Inflammatory macrophage treated with lipopolysaccharide for 4 hours (primary cell): ENCODE measurements around the gene POMP.
"Not testable (repeated sequence)": the region's sequence is repeated elsewhere in the genome, so short reads cannot be mapped to it uniquely, and the experiment has no call there.

Experiments
- DNase-seq: peaks from one replicate; pipeline ENCODE4 v3.0.0-alpha.2; 2020

The POMP gene

DNA sequence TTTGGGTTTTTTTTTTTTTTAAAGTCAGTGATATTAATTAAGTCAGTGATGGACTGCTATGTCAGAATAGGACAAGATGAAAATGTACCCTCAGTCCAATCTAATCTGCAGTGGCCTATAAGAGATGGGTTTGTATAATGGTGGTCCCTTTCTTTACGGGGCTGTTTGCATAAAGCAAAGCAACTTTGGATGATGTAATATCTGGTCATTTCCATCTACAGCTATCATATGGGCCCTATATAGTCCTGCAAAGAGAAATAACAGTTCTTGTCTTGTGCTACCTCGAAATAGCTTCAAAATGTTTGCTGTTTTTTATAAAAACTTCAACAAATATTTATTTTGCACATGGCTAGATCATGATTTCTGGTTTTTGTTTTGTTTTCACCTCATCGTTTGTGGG is 20.2 kb upstream of the POMP start:
- no peak for DNase-seq

DNA sequence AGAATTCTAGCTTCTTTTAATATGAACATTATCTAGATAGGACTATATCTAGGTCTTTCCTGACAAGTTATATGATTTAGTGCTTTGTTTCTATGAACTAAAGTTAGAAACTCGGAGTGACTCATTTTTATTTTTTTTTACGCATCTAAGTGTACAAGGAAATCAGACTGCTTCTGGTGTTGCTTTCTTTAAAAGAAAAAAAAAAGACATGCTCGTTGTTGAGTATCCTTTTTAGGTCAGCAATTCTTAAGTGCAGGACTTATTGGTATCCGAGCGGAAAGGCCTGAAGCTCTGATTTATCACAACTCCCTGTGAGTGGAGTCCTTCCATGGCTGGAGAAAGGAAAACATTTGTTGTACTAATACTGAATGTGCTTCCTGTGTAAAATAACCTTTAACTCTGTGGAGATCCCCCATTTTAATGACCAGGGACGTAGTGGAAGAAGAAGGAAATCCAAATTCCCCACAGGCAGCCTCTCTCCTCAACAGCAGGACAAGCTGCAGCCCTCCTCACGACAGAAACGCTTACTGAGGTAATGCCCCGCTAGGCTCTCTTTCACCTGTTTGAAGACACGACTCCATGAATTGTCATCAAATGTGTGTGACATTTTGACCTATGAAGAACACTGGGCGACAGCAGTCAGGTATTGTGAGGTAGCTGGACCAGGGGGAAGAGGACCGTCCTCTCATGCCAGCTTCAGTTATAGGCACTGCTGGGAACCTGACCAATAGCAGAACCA is 17.9 kb upstream of the POMP start:
- no peak for DNase-seq

DNA sequence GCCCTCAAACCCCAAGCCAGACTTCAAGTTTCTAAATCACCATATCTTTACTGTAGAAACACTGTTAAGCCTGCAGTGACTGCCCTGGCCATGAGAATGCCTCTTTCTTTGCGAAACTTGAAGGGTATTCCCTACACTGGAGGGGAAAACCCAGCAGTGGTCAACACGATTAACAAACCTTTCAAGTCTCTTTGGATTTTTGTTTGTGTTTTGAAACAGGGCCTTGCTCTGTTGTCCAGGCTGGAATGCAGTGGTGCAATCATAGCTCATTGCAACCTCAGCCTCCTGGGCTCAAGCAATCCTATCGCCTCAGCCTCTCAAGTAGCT is 17.4 kb upstream of the POMP start:
- DNase-seq, result peak; percentile 92

DNA sequence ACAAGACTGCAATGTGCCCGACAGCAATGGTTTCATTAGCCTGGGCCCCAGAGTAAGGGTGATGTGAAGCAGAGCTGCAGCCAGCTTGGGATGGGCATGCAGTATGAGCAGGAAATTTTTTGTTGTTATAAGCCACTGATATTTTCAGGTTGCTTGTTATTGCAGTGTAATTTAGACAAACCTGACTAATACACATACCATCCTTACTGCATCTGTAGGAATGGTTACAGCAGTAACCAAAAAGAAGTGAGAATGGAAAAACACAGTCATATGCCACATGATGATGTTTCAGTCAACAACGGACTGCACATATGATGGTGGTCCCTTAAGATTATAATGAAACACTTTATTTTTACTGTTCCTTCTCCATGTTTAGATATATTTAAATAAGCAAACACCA is 8.6 kb upstream of the POMP start:
- no peak for DNase-seq

DNA sequence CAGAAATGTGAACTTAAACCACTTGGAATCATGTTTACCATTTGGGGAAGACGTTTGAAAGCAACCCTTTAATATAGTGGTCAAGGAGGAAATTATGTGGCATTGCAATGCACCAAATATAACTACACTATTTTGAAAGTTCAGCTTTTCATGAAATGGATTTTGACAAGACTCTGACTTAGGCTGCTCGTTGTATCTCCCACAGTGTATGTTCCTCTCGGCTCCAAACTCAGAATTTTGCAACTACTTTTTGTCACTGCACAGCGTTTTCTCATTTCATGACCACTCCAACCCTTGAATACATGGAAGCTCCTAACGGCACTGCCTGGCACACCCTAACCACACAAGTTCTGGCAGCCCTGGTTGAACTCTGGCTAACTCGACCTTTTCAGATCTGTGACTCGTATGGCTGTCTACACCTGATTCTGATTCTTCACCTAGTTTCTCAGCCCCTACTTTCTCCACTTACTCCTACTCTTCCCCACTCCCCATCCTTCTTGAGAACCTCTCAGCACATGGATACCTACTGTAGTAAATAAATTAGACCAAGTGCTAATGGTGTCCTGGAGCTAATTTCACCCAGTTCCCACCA is 7.0 kb upstream of the POMP start:
- peak; percentile 35 for DNase-seq

DNA sequence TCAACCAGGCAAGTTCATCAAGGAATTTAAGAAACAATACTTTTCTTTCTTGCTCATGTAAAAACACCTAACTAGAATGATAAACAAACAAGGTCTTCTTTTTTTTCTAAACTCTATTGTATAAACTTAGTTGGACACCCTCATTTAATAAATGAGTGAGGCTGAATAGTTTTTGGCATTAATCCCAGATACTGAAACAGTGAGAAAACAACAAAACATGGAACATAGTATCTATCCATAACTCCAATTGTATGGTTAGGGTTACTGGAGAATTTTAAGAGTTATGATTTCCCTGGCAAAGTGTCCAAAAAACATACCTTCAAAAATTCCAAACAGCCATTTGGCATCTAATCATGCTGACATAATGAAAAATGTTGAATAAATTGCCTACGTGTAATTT is 5.8 kb upstream of the POMP start:
- no peak for DNase-seq

DNA sequence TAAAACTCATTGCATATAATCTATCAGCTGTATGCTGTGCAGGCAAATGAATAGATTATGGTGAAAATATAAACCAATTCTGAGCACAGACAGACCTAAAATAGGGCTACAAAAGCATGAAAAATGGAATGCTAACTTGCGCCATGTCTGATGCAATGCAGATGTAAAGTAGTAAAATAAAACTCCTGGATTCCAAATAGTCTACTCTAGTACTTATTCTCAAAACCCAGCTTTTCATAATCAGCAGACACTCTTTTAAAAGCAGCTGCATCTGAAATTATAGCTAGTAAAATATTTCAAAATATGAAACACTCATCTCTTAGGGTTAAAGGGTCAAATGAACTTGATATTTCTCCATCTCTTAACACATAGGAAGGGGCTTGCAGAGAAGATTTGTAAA is 4.7 kb upstream of the POMP start:
- DNase-seq, result no peak

DNA sequence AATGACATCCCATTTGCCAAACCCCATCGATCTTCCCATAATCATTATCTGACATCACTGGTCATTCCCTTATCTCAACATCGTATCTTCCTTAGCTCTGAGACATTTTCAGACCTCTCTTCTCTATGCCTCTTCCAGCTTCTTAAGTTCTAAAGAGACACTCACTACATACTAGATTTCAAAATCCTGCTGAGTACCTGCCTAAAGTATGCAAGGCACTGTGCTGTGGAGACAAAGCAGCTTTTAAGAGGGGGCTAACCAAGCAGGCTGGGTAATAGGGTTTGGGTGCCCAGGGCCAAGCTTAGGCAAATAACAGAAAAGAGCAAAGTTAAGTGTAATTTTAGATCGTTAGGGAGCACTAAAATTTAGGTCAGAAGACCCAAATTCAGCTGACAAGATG is 3.4 kb upstream of the POMP start:
- DNase-seq, result no peak

DNA sequence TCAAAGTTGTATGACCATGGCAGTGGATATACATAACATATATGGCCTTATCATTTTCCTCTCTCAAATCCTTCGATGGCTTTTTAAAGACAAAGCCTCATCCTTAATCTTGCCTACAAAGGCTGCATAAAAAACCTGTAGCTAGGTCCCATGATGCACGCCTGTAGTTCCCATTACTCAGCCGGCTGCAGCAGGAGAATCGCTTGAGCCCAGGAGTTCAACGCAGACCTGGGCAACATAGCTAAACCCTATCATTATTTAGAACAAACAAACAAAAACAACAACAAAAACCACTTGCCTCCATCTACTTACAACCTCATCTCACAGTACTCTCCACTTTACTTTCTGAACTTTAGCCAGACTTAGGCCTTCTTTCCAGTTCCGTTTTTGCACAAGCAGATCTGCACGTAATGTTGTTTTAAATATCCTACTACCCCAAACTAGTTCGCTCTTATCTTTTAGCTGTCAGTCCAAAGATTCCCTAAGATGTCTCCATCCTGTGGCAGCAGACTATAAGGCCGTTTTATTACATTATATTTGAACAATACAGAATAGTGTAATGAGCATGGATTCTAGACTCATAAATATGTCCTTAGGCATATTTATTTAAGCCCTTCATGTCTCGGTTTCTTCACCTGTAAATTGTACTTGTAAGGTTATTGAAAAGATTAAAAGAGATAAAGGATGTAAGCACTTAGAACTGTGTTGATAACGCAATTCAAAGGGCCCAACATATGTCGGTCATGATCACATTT is 969 bp upstream of the POMP start:
- DNase-seq, result peak; percentile 61

DNA sequence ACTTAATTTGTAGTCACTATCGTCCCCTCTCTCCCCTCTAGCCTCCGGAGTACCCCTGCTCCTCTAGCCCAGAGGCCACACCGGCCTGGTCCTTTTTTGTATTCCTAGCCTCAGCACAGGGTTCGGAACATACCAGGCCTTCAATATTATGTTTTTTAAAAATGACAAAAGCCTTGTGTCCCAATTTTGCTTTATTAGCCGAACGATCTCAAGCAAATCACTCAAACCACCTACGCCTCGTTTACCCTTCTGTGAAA is 463 bp upstream of the POMP start:
- DNase-seq, result no peak

DNA sequence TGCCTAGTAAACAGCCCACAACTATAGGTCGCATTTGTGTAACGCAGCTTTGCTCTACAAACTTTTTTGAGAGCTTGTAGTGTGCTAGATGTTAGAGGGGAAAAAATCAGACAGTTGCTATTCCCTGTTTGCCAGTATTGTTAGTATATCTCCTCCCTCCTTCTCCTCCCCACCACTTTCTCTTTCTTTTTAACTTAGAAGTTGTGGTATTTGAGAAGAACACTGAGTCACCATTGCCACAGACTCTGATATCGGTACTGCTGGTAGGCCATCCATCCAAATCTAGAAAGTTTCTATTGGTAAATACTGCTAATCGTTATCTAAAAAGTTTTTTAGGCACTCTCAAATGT is 666 bp downstream of the POMP start:
- DNase-seq, result peak; percentile 88

DNA sequence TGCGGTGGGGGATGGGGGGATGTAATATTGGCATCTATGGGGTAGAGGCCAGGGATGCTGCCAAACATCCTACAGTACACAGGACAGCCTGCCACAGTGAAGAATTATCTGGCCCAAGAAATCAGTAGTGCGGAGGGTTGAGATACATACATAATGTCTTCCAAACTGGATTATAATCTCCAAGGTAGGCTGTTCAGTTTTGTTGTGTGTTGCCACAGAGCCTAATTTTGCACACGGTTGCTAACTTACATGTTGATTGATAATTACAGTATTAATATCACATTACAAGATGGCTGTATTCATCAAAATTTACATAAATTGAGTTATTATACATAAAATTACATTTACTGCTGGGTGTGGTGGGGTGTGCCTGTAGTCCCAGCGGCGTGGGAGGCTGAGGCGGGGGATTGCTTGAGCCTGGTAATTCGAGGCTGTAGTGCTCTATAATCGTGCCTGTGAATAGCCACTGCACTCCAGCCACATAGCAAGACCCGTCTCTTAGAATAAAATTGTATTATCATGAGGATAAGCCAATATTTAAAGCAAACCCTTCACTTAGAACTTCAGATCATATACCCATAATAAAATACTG is 8.1 kb downstream of the POMP start:
- no peak for DNase-seq

DNA sequence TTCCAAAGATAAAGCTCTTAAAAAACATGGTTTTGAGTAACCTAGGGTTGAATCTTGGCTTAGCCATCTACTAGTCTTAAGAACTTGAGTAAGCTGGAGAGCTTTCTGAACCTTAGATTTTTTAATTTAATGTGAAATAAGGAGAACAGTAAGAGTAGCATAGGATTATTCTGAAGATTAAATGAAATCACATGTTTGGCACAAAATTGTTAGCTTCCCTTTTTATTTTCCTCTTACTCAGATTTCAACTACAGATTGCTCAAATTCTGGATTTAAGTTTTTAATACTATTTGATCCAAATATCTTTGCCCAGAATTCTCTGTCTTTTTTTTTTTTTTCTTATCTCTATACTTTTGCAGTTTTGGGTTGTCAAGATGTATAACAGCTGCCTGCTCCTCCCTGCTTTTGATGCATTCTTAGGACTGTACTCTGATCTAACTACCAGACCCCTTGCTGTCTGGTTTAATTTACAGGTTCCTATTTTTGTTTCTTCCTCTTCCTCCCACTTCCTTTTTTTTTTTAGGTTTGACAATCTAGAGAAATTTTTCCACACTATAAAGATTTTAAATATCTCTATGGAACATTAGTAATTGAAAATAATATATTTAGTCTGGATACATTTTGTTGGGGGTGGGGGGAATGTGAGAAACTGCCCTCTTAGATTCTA is 12.3 kb downstream of the POMP start:
- DNase-seq, result peak; percentile 55

DNA sequence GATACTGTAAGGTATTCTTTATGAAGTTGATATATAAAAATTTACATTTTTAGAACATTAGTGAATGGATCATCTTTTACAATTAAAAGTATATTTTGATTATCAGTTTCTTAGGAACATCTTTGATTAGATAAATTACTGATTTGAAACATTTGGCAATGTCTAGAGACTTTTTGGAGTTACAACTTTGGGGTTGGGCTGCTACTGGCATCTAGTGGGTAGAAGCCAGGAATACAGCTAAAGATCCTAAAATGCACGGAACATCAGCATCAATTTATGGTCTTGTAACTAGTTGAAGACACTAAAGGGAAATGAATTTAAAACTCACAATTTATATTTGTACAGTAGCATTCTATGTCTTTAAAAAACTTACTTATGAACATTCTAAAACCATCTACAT is 19.9 kb downstream of the POMP start:
- no peak for DNase-seq

DNA sequence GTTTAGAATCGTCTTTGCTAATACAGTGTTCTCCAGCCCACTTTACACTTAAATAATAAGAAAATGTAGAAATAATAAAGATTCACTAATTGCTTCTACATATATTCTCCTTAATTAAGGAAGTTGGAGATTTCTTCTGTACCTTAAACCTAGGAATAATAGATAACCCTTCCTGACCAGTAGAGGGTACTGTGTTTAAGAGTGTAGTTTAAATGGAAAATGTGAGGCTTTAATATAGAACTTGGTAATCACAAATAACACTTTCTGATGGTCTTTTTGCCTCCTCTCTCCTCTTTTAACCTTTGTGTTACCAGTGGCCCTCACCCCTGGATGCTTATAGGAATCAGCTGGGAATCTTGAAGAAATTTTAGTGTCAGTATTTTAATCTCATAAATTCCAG is 20.7 kb downstream of the POMP start:
- DNase-seq, result peak; percentile 27

DNA sequence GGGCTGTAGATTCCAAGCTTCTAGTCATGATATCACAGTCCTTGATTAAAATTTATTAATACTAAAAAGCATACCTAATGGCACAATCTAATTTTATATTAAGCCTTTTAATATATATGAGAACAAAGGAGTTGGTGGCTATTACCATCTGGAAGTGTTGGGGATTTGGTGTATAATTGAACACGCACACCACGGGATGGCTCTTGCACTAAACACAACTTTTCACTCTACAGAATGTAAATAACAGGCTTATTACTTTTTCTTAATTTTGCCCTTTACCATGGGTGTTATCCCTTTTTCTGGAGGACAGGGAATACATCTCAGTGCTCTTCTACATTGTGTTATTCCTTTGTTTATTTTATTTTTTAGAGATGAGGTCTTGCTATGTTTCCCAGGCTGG is 21.6 kb downstream of the POMP start:
- DNase-seq, result no peak

DNA sequence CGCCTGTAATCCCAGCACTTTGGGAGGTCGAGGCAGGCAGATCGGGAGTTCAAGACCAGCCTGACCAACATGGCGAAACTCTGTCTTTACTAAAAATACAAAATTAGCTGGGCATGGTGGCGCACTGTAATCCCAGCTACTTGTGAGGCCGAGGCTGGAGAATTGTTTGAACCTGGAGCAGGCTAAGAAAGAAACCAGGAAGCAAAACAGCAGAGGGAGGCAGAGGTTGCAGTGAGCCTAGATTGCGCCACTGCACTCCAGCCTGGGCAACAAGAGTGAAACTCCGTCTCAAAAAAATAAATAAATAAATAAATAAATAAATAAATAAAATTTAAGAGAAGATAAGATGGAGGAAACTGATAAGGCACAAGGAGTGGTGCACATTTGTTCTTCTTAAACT is 24.2 kb downstream of the POMP start:
- DNase-seq, result not testable (repeated sequence)

DNA sequence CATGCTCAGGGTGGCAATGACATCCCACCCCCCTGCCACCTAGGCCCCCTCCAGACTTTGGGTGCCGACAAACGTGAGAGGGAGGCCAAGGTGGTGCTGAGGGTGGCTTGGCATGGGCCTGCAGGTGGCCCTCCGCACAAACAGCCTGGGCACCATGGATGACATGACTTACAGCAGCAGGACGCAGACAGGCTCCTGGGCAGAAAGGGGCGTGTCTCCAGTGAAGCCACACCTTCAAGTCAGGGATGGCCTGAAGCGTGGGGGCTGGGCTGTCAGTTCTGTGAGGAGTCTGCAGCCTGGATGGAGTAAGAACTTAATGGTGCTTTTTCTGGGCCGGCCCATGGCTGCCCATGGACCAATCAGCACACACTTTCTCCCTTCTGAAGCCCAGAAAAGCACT is 25.3 kb downstream of the POMP start:
- DNase-seq, result no peak

DNA sequence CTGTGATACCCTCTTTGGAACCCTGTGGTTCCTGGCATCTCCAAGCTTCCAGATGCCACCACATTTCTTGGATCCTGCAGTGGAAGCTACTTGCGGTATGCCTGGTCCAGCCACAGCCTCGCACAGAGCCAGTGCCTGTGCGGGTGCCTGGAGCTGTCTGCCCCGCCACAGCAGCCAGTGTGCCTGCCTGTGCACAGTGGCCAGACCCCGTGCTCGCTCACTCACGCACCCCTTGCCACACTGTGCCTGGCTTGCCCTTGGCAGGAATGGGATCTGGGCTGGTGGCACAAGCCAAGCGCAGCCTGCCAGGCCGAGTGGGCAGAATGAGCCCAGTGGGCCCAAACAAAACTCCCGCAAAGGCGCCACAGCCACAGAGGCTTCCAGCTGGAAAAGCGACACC is 26.2 kb downstream of the POMP start:
- no peak for DNase-seq

DNA sequence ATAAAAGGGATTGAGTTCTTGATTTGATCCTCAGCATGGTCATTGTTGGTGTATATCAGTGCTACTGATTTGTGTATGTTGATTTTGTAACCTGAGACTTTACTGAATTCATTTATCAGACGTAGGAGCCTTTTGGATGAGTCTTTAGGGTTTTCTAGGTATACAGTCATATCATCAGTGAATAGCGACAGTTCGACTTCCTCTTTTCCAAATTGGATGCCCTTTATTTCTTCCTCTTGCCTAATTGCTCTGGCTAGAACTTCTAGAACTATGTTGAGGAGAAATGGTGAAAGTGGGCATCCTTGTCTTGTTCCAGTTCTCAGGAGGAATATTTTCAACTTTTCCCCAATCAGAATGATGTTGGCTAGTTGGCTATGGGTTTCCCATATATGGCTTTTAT is 27.0 kb downstream of the POMP start:
- DNase-seq, result peak; percentile 35

DNA sequence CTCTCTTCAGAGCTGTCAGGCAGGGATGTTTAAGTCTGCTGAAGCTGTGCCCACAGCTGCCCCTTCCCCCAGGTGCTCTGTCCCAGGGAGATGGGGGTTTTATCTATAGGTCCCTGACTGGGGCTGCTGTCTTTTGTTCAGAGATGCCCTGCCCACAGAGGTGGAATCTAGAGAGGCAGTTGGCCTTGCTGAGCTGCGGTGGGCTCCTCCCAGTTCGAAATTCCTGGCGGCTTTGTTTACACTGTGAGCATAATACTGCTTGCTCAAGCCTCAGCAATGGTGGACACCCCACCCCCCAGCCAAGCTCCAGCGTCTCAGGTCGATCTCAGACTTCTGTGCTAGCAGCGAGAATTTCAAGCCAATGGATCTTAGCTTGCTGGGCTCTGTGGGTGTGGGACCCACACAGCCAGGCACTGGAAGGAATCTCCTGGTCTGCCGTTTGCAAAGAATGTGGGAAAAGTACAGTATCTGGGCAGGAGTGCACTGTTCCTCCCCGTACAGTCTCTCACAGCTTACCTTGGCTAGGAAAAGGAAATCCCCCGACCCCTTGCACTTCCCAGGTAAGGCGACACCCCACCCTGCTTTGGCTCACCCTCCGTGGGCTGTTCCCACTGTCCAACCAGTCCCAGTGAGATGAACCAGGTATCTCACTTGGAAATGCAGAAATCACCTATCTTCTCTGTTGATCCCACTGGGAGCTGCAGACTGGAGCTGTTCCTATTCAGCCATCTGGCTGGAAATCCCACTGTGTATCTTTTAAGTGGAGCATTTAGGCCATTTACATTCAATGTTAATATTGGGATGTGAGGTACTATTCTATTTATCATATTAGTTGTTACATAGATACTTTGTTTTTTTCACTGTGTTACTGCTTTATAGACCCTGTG is 34.9 kb downstream of the POMP start:
- not testable (repeated sequence) for DNase-seq

DNA sequence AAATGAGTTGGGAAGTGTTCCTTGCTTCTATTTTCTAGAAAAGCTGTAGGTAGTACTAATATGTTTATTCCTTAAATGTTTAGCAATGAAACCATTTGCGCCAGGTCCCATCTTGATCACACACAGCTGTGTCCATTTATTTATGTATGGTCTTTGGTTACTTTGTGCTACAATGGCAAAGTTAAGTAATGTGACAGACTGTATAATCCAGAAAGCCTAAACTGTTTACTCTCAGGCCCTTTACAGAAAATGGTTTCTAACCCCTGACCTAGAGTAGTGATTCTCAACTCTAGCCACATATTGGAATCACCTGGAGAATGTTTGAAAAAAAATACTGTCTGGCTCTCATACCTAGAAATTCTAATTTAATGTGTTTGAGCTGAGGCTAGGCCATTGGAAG is 38.5 kb downstream of the POMP start:
- no peak for DNase-seq

DNA sequence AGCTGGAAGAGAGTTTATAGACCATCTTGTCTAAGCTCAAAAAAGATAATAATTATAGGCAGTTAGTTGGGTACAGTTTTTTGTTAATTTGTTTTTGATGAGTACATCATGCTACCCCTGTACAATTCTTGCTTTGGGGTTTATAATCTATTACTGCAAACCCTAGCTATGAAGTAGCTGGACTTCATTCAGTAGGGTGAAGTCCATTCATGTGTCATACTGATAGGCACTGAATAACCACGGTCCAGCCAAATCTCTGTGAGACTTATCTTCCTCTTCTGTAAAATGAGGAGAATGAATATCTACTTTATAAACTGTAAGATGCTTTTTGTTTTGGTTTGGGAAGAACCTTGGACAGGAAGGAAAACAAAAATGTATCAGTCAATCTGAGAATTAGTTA is 40.3 kb downstream of the POMP start:
- DNase-seq, result no peak
